H1 (cell line): ENCODE data around the gene ELMO1. TPM values are rescaled to one million over a fixed set of nuclear protein-coding genes. Genes with fewer than 3 reads are reported as not detected.
A peak's percentile ranks its signal among the peaks of the same experiment; 100 is the strongest.

Source experiments
- CTCF ChIA-PET: fragments of 300-600 bp; sonication (Branson Sonifier 250); formaldehyde crosslinking; loops from one replicate; lab custom pipeline; 2021; ENCODE audit not compliant: partially characterized antibody; lab: Charles Lee
- POLR2A ChIA-PET: fragments of 300-600 bp; sonication (Branson Sonifier 250); formaldehyde crosslinking; loops from one replicate; lab custom pipeline; 2021; ENCODE audit warnings: inconsistent platforms; ENCODE audit not compliant: partially characterized antibody; lab: Charles Lee
- DNase-seq, 2 experiments: peaks; one replicate each; pipeline versions ENCODE4 v3.0.0 to v3.0.0-alpha.2; 2010 to 2022; ENCODE audit warnings: low spot score in 2 of 2, low read depth in 1 of 2, mixed read lengths in 1 of 2
- FAIRE-seq: peaks from 2 replicates; lab custom pipeline; 2011; peaks lifted over from hg19 to GRCh38; lab: Jason Lieb, UNC
- H2AFZ ChIP-seq: 2 replicates; pipeline ENCODE4 v1.8.1; 2012; ENCODE audit warnings: low read length, inconsistent platforms
- H2AK5ac ChIP-seq: 2 replicates; pipeline ENCODE4 v1.6.1; 2013; ENCODE audit warnings: low read depth, low read length
- H2BK120ac ChIP-seq: replicated peaks from 2 replicates; pipeline ENCODE3; 2013; ENCODE audit warnings: low read depth, low read length, inconsistent platforms
- H2BK12ac ChIP-seq: 2 replicates; pipeline ENCODE4 v1.6.1; 2013; ENCODE audit warnings: low read depth, low read length
- H2BK15ac ChIP-seq: 2 replicates; pipeline ENCODE4 v1.6.1; 2013; ENCODE audit warnings: low read length
- H2BK20ac ChIP-seq: 2 replicates; pipeline ENCODE4 v1.6.1; 2013; ENCODE audit warnings: low read length
- H2BK5ac ChIP-seq: 2 replicates; pipeline ENCODE4 v1.6.1; 2013; ENCODE audit warnings: low read depth, low read length
- H3K14ac ChIP-seq: 2 replicates; pipeline ENCODE4 v1.6.1; 2013; ENCODE audit warnings: inconsistent platforms; ENCODE audit not compliant: insufficient read length
- H3K18ac ChIP-seq: 2 replicates; pipeline ENCODE4 v1.6.1; 2013; ENCODE audit warnings: low read length; ENCODE audit errors: extremely low read depth
- H3K23ac ChIP-seq: 2 replicates; pipeline ENCODE4 v1.6.1; 2013; ENCODE audit warnings: inconsistent platforms; ENCODE audit not compliant: insufficient read length
- H3K23me2 ChIP-seq: 2 replicates; pipeline ENCODE4 v1.6.1; 2013; ENCODE audit warnings: low read depth, low read length
- H3K27ac ChIP-seq: 2 replicates; pipeline ENCODE4 v1.6.1; 2011; ENCODE audit warnings: low read depth, low read length, inconsistent platforms
- H3K27me3 ChIP-seq, 4 experiments: replicated peaks in 1 of 4; 1 replicate in 1 of 4; 2 replicates in 3 of 4; pipeline versions ENCODE4 v1.6.1 to v1.8.1; 2011 to 2013; ENCODE audit warnings: low read length in 3 of 4, mild to moderate bottlenecking in 3 of 4, inconsistent platforms in 2 of 4, mixed read lengths in 2 of 4, moderate library complexity in 1 of 4; ENCODE audit not compliant: control insufficient read depth in 3 of 4, insufficient read depth in 3 of 4; ENCODE audit errors: extremely low read depth in 1 of 4
- H3K36me3 ChIP-seq, 4 experiments: 2 replicates each; pipeline versions ENCODE4 v1.6.1 to v1.8.1; 2011 to 2013; ENCODE audit warnings: mild to moderate bottlenecking in 4 of 4, low read length in 3 of 4, moderate library complexity in 2 of 4, control low read depth in 1 of 4, inconsistent platforms in 1 of 4; ENCODE audit not compliant: insufficient read depth in 4 of 4, control insufficient read depth in 2 of 4
- H3K4ac ChIP-seq: replicated peaks from 2 replicates; pipeline ENCODE3; 2013; ENCODE audit warnings: low read length, low read depth, mixed read lengths, inconsistent platforms; ENCODE audit not compliant: insufficient read length
- H3K4me1 ChIP-seq, 4 experiments: replicated peaks in 1 of 4; 1 replicate in 1 of 4; 2 replicates in 3 of 4; pipeline versions ENCODE4 v1.6.1 to v1.8.1; 2011 to 2013; ENCODE audit warnings: low read length in 3 of 4, inconsistent platforms in 2 of 4, mixed read lengths in 1 of 4; ENCODE audit not compliant: insufficient read depth in 4 of 4, control insufficient read depth in 3 of 4
- H3K4me2 ChIP-seq, 2 experiments: 2 replicates each; pipeline versions ENCODE4 v1.6.1 to v1.8.1; 2011 to 2013; ENCODE audit warnings: low read depth in 2 of 2, low read length in 2 of 2, control low read depth in 1 of 2, inconsistent platforms in 1 of 2, mild to moderate bottlenecking in 1 of 2; ENCODE audit not compliant: insufficient read depth in 1 of 2
- H3K4me3 ChIP-seq, 4 experiments: fragments of 200-600, 300-600 bp in 1 of 4; sonication (generic), shearing (Covaris generic), sonication (Bioruptor Twin) in 1 of 4; 2 replicates each; pipeline versions ENCODE4 v1.5.1 to v1.8.1; 2011 to 2016; ENCODE audit warnings: low read length in 4 of 4, low read depth in 3 of 4, control low read depth in 2 of 4, inconsistent platforms in 2 of 4, mild to moderate bottlenecking in 2 of 4, mixed read lengths in 1 of 4, moderate library complexity in 1 of 4; ENCODE audit not compliant: insufficient read depth in 2 of 4; ENCODE audit errors: extremely low read depth in 1 of 4
- H3K56ac ChIP-seq: replicated peaks from 2 replicates; pipeline ENCODE3; 2013; ENCODE audit warnings: low read depth, mild to moderate bottlenecking, mixed read lengths, low read length, inconsistent platforms; ENCODE audit not compliant: insufficient read length
- H3K79me1 ChIP-seq: 2 replicates; pipeline ENCODE4 v1.6.1; 2013; ENCODE audit warnings: low read depth, low read length, control low read depth
- H3K79me2 ChIP-seq, 2 experiments: 2 replicates each; pipeline versions ENCODE4 v1.6.1 to v1.8.1; 2012 to 2013; ENCODE audit warnings: low read length in 2 of 2, mild to moderate bottlenecking in 2 of 2, inconsistent platforms in 1 of 2; ENCODE audit not compliant: insufficient read depth in 2 of 2, control insufficient read depth in 1 of 2
- H3K9ac ChIP-seq, 4 experiments: replicated peaks in 1 of 4; 1 replicate in 1 of 4; 2 replicates in 3 of 4; pipeline versions ENCODE4 v1.6.1 to v1.8.1; 2011 to 2013; ENCODE audit warnings: low read depth in 3 of 4, low read length in 3 of 4, control low read depth in 2 of 4, mild to moderate bottlenecking in 2 of 4, moderate library complexity in 2 of 4, inconsistent platforms in 1 of 4; ENCODE audit errors: extremely low read depth in 1 of 4
- H3K9me3 ChIP-seq, 2 experiments: 2 replicates each; pipeline versions ENCODE4 v1.6.1 to v1.8.1; 2012 to 2013; ENCODE audit warnings: mild to moderate bottlenecking in 2 of 2, moderate library complexity in 2 of 2, control low read depth in 1 of 2, inconsistent platforms in 1 of 2, low read depth in 1 of 2, low read length in 1 of 2, mixed read lengths in 1 of 2; ENCODE audit not compliant: insufficient read depth in 2 of 2
- H4K20me1 ChIP-seq, 2 experiments: replicated peaks in 1 of 2; 2 replicates each; pipeline versions ENCODE3 to v1.8.1; 2011 to 2013; ENCODE audit warnings: inconsistent platforms in 2 of 2, low read length in 2 of 2, mild to moderate bottlenecking in 1 of 2; ENCODE audit not compliant: insufficient read depth in 2 of 2, control insufficient read depth in 1 of 2
- H4K5ac ChIP-seq: 2 replicates; pipeline ENCODE4 v1.6.1; 2013; ENCODE audit warnings: low read length, low read depth, mixed read lengths, inconsistent platforms; ENCODE audit not compliant: insufficient read length
- H4K8ac ChIP-seq: 2 replicates; pipeline ENCODE4 v1.8.0; 2013; ENCODE audit warnings: mild to moderate bottlenecking, moderate library complexity, low read length, inconsistent platforms; ENCODE audit not compliant: insufficient read depth; ENCODE audit errors: extremely low read depth
- H4K91ac ChIP-seq: replicated peaks from 2 replicates; pipeline ENCODE3; 2013; ENCODE audit warnings: low read length, mixed read lengths, inconsistent platforms; ENCODE audit not compliant: insufficient read length
- ATF2 ChIP-seq: IDR thresholded peaks from 2 replicates; pipeline ENCODE4 v1.6.1; 2012; ENCODE audit warnings: low read length, inconsistent platforms
- JUND ChIP-seq: IDR thresholded peaks from 2 replicates; pipeline ENCODE4 v1.6.1; 2011; ENCODE audit warnings: mild to moderate bottlenecking, improper control_type of control experiment, low read length
- KDM4A ChIP-seq: IDR thresholded peaks from one replicate; pipeline ENCODE4 v1.7.1; 2012; ENCODE audit warnings: low read depth, mild to moderate bottlenecking, moderate library complexity, low read length, inconsistent platforms; ENCODE audit not compliant: severe bottlenecking
- POLR2A ChIP-seq, 2 experiments: IDR thresholded peaks; 1 replicate in 1 of 2; 2 replicates in 1 of 2; pipeline ENCODE4 v1.6.1; 2011; ENCODE audit warnings: low read depth in 2 of 2, low read length in 2 of 2, mild to moderate bottlenecking in 2 of 2; ENCODE audit errors: control extremely low read depth in 1 of 2
- WGBS, 2 experiments: shearing (Covaris generic) in 1 of 2; methylation state at CpG; one replicate each; pipeline versions ENCODE4 v1.1.6 to v1.1.7; 2013 to 2015; ENCODE audit warnings: low lambda C conversion rate in 2 of 2, mixed read lengths in 2 of 2, inconsistent platforms in 1 of 2, low coverage in 1 of 2, missing lambda C conversion rate in 1 of 2; ENCODE audit not compliant: insufficient replicate concordance in 2 of 2, insufficient coverage in 1 of 2, insufficient read length in 1 of 2; ENCODE audit errors: extremely low coverage in 1 of 2, missing lambda C conversion rate in 1 of 2; 5-methylcytosine and 5-hydroxymethylcytosine counted together
- polyA plus RNA-seq, 7 experiments: library from polyadenylated mRNA; depleted of rRNA in 3 of 7; stranded (reverse) in 5 of 7; unstranded in 2 of 7; fragments of >200 nt in 5 of 7; fragments of 200-250 nt in 2 of 7; gene quantifications; 1 replicate in 5 of 7; 2 replicates in 1 of 7; 4 replicates in 1 of 7; pipeline versions ENCODE4 v1.2.1 to v1.2.3, GENCODE V29; 2011 to 2013; ENCODE audit warnings: missing spikeins in 2 of 7, mixed read lengths in 2 of 7
- total RNA-seq: library from RNA; stranded (reverse); fragmentation: NEBNext Ultra II Directional; extraction: Animal tissue kit (Norgen Biotek cat#: 25700); gene quantifications from 2 replicates; pipeline ENCODE4 v1.2.1, GENCODE V29; 2021

ELMO1 gene
- total and polyA plus RNA-seq, 2 of the 8 experiments (the other 6 are each of a cell fraction or from before 2014, with no cell fraction given): 18.4 to 21.0 TPM

GRCh38 chr7:37110660-37111424 is 337.8 kb downstream of the ELMO1 start:
- no peaks in the 10 kb centered on the region for H4K20me1 ChIP-seq
- TF ChIP-seq JUND: no peak
- TF ChIP-seq KDM4A: no peak
- no peak for TF ChIP-seq POLR2A (IDR thresholded peaks at IDR 0.05; ENCODE audit: control extremely low read depth in 1 of 2, low read depth in 2 of 2, low read length in 2 of 2)
- TF ChIP-seq ATF2: no peak
- ChIA-PET POLR2A (no interaction called here), CTCF (interaction anchor here (1.2 to 2.2 kb wide), 4 partner anchors 9 to 125 kb away, joined by 3 to 6 read pairs (median 4); no protein-coding TSS in a partner anchor)
- no peaks in the 10 kb centered on the region for H3K9me3 ChIP-seq
- H3K9ac ChIP-seq: no peak overlapping the region
- H3K14ac ChIP-seq: no peak overlapping the region
- no peak overlapping the region for H3K56ac ChIP-seq
- no peak overlapping the region for H3K4me3 ChIP-seq
- no peak overlapping the region for H2BK15ac ChIP-seq
- H2BK5ac ChIP-seq: peak overlapping the region; percentile 40; the same call in 1 of the 2 replicates
- H3K18ac ChIP-seq: no peak overlapping the region
- H4K5ac ChIP-seq: no peak overlapping the region
- H4K91ac ChIP-seq: no peak overlapping the region
- H2AK5ac ChIP-seq: no peak overlapping the region
- no peaks in the 10 kb centered on the region for H3K79me2 ChIP-seq
- no peaks in the 10 kb centered on the region for H3K4me1 ChIP-seq
- H3K79me1 ChIP-seq: no peaks in the 10 kb centered on the region
- H2AFZ ChIP-seq: no peak overlapping the region
- WGBS, 2 experiments: 86% methylated on average over 5 of the region's 5 CpGs; no CpG with 5 or more reads in 1 of the 2 experiments
- H3K4ac ChIP-seq: no peak overlapping the region
- no peaks in the 10 kb centered on the region for H3K36me3 ChIP-seq
- no peak overlapping the region for H3K23ac ChIP-seq
- H4K8ac ChIP-seq: no peak overlapping the region
- no peaks in the 10 kb centered on the region for H3K27me3 ChIP-seq
- peak overlapping the region; percentile 33 for H2BK120ac ChIP-seq
- DNase-seq (no peak), FAIRE-seq (no peak)
- no peak overlapping the region for H2BK12ac ChIP-seq
- no peaks in the 10 kb centered on the region for H3K23me2 ChIP-seq
- no peak overlapping the region for H3K4me2 ChIP-seq
- H3K27ac ChIP-seq: no peak overlapping the region
- H2BK20ac ChIP-seq: no peak overlapping the region
